Heart left ventricle (tissue), 13 donors: ENCODE results near the gene GALNTL6.

Experiments used
- POLR2A ChIP-seq, 2 donors: fragments of 450-650 bp; IDR thresholded peaks; one replicate each; pipeline ENCODE4 v1.6.1; 2017; ENCODE audit warnings: antibody characterized with exemption in 2 of 2, mild to moderate bottlenecking in 2 of 2, moderate library complexity in 2 of 2
- TF ChIP-seq, protein P1 (sequence below), 12 donors: fragments of 200-600 bp; sonication (generic) in 4 of 12; IDR thresholded peaks; one replicate each; pipeline versions ENCODE4 v1.5.0 to v1.8.0; 2018 to 2022; ENCODE audit warnings: antibody characterized with exemption in 12 of 12, mild to moderate bottlenecking in 5 of 12
- donor health status: ischemic (EF 13 %, LVEDD 7.1; RV severe dilation, severe dysfunction).
- donor health status: DM: no; HTN: yes; CAD: no.
- donor health status: DM: no; HTN: no; CAD: no.
- donor health status: ischemic (EF 25% LVEDD 6.9; RV normal size, moderate dysfunction).
- donor health status: ischemic (EF 25% LVEDD 5.7; RV mildly dilated, moderate dysfunction).
- donor health status: ischemic (EF 35%, LVEDD 5.7; RV mildly dilated, moderate dysfunction).
- donor health status: nonischemic (EF 11% LVEDD 7.7; RV severe dilation, severe dysfunction).
- donor health status: DM: yes; HTN: yes; CAD: no.
- donor health status: PGD.
- donor health status: ischemic (EF 29% LVEDD 5.4; RV normal size, mild dysfunction).
- donor health status: nonischemic (EF 23%, LVEDD 6.1; RV moderate dilation, normal function).

GRCh38 chr4:173052439-173052838 lies 1239.2 kb downstream of the GALNTL6 start:
- TF ChIP-seq, protein P1, sequence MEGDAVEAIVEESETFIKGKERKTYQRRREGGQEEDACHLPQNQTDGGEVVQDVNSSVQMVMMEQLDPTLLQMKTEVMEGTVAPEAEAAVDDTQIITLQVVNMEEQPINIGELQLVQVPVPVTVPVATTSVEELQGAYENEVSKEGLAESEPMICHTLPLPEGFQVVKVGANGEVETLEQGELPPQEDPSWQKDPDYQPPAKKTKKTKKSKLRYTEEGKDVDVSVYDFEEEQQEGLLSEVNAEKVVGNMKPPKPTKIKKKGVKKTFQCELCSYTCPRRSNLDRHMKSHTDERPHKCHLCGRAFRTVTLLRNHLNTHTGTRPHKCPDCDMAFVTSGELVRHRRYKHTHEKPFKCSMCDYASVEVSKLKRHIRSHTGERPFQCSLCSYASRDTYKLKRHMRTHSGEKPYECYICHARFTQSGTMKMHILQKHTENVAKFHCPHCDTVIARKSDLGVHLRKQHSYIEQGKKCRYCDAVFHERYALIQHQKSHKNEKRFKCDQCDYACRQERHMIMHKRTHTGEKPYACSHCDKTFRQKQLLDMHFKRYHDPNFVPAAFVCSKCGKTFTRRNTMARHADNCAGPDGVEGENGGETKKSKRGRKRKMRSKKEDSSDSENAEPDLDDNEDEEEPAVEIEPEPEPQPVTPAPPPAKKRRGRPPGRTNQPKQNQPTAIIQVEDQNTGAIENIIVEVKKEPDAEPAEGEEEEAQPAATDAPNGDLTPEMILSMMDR (IDR thresholded peaks at IDR 0.05) = no peak
- no peak for TF ChIP-seq POLR2A (IDR thresholded peaks at IDR 0.05)
